Cardiac septum (tissue), 1 donor: ENCODE results near the gene CHCHD1. TPM values are rescaled to one million over a fixed set of nuclear protein-coding genes. Genes with fewer than 3 reads are reported as not detected.
"Not testable (repeated sequence)": the region's sequence is repeated elsewhere in the genome, so short reads cannot be mapped to it uniquely, and the experiment has no call there.

Experiments used
- DNase-seq: peaks from one replicate; pipeline ENCODE4 v3.0.0-alpha.2; 2020; ENCODE audit warnings: low spot score
- intact Hi-C: fragments of 100-400 bp; cut with DNase I; formaldehyde crosslinking; loops from one replicate; pipeline ENCODE4 v1.14.0; 2022
- total RNA-seq: library from RNA; stranded (reverse); fragmentation: NEBNext Ultra II Directional; extraction: Animal tissue kit (Norgen Biotek cat#: 25700); gene quantifications from one replicate; pipeline ENCODE4 v1.2.1, GENCODE V29; 2021
- donor health status: DM: no; HTN: no; CAD: no.

Gene CHCHD1
- total RNA-seq, 1 donor from 2014 or later, result 19.5 TPM

DNA sequence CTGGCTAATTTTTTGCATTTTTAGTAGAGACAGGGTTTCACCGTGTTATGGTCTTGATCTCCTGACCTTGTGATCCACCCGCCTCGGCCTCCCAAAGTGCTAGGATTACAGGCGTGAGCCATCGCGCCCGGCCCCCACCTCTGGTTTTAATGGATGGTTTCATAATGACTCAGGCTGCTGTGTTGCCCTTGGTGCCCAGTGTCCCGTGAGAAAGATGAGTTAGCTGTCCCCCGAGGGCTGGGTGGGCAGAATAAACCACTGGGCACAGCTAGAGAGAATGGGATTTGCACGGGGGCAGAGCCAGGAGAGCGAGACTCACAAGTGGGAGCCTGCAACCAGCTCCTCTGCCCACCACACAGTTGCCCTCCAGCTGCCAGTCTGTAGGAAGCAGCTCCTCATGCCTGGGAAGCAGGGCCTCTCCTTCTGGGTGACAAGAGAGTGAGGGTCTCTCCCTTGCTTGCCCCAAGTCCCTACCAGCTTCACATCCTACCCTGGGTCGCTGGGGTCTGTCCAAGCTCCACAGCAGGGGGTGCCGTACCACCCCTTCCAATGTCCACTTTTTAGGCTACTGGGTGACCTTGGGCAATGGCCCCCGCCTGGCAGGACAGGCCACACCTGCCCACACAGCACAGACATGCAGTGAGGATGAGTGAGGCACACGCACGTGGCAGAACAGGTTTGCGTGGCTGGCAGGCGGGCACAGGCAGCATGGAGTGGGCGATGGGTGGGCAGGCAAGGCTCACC is 45.7 kb downstream of the CHCHD1 start:
- intact Hi-C loops, result no loop called here
- no peak for DNase-seq

DNA sequence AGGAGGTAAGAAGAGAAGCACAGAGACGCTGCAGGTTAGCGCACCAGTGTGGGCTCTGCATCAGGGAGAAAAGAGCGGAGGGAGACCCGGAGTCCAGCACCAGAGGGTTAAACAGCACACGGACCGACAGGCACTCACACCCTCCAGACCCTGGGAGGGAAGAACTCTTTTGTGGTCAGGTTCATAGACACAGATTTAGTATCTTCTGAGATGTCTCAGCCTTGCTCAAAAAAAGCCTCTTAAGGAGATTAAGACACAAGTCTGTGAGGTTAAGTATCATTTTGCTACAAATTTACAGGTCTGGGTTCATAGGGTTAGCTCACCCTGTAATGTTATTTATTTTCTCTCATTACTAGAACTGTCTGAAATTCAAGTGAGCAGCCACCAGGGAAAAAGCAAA is 46.3 kb downstream of the CHCHD1 start:
- no peak for DNase-seq
- intact Hi-C loops, result no loop called here

DNA sequence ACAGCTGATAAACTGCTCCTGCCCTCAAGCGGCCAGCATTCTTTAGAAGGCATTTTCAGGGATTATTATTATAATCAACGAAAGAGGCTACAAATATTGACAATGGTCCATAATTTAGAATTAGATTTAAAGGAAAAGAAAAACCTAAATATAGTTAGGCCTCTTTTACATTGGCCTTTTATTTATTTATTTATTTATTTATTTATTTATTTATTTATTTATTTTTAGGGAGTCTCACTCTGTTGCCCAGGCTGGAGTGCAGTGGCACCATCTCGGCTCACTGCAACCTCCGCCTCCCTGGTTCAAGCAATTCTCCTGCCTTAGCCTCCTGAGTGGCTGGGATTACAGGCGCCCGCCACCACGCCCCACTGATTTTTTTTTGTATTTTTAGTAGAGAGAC is 47.2 kb downstream of the CHCHD1 start:
- DNase-seq, intact Hi-C loops: not testable (repeated sequence)

Other genes with a start within 250 kb of the CHCHD1 start
- 16.3 TPM for gene USP54, start 190.7 kb upstream of the CHCHD1 start, total RNA-seq
- gene MYOZ1, start 140.6 kb upstream of the CHCHD1 start, total RNA-seq, result 8.7 TPM
- 792 TPM for gene SYNPO2L, start 126.0 kb upstream of the CHCHD1 start, total RNA-seq
- gene AGAP5, start 83.9 kb upstream of the CHCHD1 start, total RNA-seq, result 5.2 TPM
- gene SEC24C, start 37.7 kb upstream of the CHCHD1 start, total RNA-seq, result 55.1 TPM
- 57.1 TPM for gene ZSWIM8, start 3.6 kb downstream of the CHCHD1 start, total RNA-seq
- 16.0 TPM for gene NDST2, start 29.6 kb downstream of the CHCHD1 start, total RNA-seq
- gene CAMK2G, start 92.5 kb downstream of the CHCHD1 start, total RNA-seq, result 12.7 TPM
- 15.3 TPM for gene PLAU, start 129.1 kb downstream of the CHCHD1 start, total RNA-seq
- 284 TPM for gene VCL, start 216.1 kb downstream of the CHCHD1 start, total RNA-seq